Epithelial cell of prostate (primary cell): Measurements from ENCODE around the gene GNAZ.

Experiments
- DNase-seq: peaks from one replicate; pipeline ENCODE4 v3.0.0-alpha.2; 2011; ENCODE audit warnings: low read depth, low spot score
- H3K27ac ChIP-seq: fragments of 450-650 bp; 2 replicates; pipeline ENCODE4 v1.5.1; 2017; ENCODE audit warnings: mild to moderate bottlenecking

GNAZ gene

DNA sequence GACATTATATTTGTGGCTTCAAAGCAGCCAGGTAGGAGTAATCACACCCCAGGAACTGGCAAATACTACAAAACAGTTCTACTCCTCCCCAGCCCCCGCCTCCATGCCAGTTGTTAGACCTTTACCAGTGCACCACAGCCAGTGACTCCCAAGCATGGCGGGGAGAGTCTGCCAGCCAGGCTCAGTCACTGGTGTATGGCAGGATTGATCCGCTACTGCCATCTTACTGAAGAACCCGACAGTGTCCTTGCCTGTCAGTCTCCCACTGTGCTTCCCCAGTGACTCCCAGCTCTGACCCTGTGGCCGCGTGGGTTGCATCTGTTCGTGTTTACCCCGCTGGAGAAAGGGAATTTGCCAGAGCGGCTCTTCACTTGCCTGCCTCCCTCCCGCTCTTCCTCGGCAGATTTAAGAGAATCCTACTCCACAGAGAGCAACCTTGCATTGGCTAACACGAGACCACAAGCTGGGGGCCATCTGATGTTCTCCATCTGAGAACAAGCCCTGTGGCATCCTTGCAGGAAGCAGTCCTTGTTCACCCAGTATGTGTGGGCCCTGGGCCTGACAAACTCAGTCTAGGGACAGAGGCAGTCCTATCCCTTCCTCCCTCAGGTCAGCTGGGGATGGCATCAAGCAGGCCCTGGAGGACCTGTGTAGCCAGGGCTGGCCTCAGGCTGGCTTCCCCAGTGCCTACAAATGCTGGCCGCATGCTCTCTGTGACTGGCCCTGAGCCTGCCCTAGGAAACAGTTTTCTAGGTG lies 33.1 kb downstream of the GNAZ start:
- DNase-seq: no peak

DNA sequence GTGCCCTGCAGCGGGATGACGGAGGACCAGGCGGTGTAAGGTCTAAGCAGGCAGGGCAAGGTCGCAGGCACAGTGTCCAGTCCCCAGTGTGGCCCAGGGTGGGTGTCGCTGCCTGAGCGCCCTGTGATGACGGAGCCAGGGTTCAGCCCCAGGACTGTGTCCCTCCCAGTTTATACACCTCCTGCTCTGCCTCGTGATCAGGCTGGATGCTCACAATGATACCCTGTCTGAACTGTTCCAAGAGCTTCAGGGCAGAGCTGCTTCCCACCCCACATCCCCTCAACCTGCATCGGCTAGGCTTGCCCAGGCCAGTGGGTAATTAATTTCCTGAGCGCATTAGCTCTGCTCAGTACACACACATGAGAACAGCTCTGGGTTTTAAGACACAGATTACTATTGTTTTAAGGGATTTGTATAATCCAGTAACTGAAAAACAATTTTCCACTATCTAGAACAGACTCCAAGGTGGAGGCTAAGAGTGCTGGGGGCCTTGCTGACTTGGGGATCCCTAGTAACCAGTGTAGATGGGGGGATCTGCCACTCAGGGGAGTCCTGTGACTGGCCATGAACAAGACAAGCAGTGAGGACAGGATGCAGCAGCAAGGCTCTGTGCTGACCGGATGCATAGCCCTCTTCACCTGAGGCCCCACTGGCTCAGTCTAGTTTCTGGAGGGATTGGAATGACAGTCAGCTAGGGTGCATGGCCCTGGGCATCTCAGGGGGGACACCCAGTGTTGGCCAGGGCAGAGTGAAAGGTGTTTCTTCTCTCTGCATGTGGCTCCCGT lies 34.1 kb downstream of the GNAZ start:
- H3K27ac ChIP-seq: no peak overlapping the region
- no peak for DNase-seq

More for the DNA sequence above, 33.1 kb downstream of the GNAZ start:
- H3K27ac ChIP-seq: no peak overlapping the region

DNA sequence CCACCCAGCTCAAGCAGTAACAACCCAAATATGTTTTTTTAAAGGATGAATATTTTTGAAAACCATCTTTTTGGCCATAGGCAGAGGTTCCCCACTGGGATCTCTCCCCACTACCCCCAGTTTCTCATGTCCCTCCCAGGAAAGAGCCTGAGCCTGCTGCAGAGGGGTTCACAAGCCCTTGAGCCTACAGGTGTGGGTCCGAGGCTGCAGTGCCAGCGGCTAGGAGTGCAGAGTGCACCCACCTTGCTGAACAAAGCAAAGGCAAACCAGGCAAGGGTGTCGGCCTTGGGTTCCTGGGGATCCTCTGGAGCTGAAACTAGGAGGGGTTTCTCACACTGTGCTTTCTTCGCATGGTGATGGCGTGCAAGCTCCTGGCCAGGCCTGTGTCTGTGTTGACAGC lies 35.0 kb downstream of the GNAZ start:
- no peak overlapping the region for H3K27ac ChIP-seq
- DNase-seq: no peak

DNA sequence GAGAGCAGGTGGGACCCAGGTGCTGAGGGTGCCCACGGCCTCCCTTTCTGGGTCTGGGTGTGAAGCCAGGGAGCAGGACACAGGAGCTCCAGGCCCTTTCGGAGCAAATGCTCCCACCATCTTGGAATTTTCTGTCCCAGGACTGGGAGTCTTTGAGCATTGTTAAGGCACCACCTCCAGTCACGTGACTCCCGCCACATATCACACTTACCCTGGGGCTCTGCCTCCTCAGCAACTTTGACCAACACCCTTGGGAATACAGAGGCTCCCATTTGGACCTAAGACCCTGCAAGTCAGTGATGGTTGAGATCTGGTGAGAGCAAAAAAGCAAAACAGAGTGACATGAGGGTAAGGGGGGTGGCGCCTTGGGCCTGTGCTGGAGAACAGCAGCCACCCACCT lies 35.6 kb downstream of the GNAZ start:
- H3K27ac ChIP-seq: no peak overlapping the region

DNA sequence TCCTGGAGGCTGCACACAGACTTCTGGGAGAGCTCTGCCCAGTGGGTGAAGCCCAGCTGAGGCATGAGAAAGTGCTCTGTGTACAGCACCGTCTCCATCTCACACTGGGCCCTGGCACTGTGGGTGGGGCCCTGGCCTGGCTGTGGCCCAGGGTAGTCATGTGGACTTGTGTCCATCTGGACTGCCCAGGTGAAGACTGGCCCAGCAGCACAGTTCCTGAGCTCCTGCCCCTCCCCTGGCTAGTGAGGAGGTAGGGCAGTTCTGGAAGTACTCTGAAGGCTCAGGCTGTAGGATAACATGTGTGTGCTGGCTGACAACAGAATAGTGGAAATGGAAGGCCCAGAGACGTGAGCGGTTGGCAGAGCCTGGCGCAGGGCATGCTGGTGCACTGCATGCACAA lies 36.0 kb downstream of the GNAZ start:
- no peak for DNase-seq
- H3K27ac ChIP-seq: no peak overlapping the region

More for the DNA sequence above, 35.6 kb downstream of the GNAZ start:
- DNase-seq: no peak

DNA sequence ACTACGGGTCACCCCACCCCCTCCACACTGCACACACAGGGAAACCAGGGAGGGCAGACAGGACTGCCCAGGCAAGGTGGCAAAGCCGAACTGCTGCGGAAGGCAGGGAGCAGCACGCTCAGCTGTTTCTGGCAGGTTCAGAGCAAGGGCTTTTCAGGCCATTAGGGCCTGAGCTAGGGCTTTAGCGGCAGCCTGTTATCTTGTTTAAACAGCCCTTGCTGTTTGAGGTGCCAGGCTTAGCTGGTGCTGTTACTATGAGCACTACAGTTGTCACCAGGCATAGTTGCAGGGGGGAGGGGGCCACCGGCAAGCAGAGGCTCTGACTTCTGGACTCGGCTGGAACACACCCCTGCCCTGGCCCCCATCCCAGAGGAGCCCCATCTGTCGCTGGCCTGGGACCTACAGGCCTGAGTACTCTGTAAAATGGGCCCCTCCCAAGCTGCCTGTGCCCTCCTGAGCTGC lies 36.6 kb downstream of the GNAZ start:
- no peak overlapping the region for H3K27ac ChIP-seq
- DNase-seq: no peak

DNA sequence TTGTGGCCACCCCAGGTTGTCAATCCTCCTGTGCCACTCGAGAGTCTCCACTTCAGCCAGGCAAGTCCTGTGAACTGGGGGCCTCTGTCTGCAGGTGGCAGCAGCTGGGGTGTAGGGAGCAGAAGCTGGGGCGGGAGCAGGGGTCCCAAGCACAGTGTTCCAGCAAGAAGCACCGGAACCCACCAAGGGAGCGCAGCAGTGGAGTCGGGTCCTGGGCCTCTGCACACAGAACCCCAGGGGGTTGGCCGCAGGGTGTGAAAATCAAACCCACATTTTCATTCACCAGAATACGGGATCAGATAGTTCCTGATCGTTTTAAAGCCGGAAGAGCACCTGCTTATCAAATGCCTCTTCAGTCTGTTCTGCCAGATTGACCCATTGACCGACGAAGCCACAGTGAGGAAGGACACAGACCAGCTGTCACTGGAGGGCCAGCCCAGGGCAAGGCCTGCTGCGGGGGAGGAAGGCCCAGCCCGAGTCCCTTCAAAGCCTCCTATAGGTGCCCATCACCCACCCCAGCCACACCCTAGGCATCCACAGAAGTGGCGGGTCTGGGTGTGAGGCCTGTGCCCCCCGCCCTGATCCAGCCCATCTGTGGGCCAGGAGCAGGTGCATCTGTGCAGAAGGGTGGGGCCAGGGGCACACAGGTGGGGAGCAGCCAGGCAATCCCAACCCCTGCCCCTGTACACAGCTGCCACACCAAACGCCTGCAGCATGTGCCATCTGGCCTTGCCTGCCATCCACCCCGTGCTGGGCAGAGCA lies 37.3 kb downstream of the GNAZ start:
- H3K27ac ChIP-seq: no peak overlapping the region
- DNase-seq: no peak

DNA sequence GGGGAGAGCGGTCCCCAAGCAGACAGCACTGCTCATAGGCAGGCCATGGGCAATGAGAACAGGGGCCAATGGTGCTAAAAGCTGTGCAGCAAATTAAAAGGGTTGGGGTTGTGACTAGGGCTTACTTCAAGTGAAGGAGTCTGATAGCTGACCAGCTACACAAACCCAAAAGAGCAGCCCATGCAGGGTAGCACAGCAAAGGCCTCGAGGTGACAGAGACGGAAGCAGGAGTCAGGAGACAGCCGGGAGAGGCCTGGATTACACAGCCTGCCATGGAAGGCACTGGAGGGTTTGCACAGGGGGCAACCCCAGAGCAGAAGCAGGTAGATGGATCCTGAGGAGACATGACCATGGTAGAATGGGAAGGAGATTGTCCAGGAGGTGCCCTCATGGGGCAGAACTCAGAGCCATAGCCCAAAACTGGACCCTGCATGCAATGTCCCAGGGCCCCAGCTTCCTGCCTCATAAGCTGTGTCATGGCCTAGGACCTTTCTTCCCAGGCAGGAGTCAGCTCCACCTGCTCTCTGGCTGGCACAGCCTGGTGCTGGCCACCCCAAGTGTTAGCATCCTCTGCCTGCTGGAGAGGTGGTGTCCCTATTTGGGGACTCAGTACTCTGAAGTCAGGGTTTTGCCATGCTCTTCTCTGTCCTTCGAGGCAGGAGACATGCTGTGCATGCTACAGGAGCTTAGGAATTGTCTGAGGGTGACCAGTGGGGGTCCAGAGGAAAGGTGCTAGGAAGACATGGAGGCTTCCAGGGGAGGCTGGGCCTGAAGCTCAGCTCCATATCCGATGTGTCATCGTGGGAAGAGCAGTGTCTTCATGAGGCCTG lies 38.1 kb downstream of the GNAZ start:
- DNase-seq: no peak
- no peak overlapping the region for H3K27ac ChIP-seq

DNA sequence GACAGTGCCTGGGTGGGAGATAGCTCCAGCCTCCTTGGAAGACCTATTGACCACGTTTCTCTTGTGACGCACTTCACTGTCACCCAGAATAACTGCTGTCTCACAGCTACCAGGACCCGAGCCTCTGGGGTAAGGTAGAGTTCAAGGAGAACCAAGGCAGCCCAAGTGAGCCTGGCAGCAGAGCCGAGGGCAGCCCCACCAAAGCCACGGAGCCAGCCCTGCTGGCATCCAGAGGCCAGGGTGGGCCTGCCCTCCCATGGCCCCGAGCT lies 38.7 kb downstream of the GNAZ start:
- DNase-seq: no peak
- no peak overlapping the region for H3K27ac ChIP-seq

DNA sequence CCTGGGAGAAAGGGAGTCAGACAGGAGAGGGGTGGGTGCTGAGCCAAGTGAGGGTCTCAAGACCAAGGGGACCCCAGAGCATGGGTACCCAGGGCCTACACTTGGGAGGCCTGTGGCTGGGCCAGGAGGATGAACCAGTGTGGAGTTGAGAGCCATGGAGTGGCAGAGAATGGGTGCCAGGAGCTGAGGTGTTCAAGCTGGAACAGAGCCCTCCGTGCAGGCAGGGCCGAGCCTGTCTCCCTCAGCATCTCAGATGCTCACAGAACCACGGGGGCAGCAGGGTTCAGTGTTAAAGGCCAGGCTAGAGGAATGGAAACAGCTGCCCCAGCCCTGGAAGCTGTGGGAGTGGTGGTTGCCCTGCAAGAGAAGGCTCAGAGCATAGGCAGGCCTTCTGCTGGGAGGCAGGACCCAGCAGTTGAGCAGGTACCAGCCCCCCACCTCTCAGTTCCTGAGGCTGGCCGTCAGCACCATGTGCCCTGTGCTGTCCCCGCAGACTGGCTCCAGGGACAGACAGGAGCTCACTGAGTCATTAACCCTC lies 39.2 kb downstream of the GNAZ start:
- no peak overlapping the region for H3K27ac ChIP-seq
- no peak for DNase-seq

DNA sequence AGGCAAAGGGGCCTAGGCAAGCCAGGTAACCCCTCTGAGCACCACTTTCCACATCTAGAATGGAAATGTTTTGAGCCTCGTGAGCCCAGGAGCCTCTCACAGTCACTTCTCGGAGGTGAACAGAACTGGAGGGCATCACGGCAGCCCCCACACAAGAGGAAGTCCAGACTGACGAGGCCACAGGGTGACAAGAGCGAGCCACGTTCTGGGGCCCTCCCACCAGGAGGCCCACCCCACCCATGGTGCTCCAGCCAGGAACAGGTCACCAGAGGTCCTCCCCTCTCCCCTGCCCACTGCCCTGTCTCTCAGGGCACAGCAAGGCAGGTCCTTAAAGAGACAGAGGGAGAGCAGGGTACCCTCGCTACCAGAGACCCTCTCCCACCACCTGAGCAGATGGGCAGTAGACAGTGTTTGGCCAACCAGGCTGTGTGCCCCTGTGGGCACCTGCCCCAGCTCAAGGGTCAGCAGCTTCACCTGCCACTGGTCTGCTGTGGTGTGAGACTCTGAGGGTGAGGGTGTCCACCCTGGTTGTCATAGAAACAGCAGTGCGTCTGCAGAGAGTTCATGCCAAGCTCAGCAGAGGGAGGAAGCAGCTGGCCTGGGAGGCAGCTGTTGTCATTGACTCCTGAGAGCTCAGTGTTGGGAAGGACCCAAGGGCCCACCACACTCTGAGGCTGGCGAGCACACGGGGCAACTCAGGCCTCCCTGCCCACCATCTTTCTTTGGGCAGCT lies 40.0 kb downstream of the GNAZ start:
- no peak for DNase-seq
- no peak overlapping the region for H3K27ac ChIP-seq

DNA sequence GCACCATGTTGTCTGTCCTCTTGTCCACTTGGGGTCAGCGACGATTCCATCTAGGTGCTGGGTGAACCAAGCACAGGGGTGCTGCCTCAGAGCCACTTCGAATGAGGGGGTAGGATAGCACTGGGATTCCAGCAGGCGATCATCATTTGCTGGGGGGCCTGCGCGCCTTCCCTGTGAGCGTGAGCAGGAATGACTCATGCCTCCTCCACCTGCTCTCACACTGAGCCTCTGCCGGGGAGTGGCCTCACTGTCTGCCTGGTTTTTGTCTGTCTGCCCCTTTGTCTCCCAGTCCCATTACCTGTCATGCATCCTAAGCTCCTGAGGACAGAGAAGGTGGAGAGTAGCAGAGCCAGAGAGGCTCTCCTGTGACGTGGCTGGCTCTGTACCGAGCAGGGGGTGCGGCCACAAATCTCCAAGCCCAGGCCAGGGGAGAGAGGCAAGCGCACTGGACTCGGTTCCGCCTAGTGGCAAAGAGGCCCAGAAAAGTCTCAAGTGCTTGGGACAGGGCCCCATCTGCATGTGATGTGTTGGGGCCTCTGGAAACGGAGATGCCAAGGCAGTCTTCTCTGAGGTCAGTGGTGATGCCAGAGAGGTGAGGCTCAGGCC lies 40.7 kb downstream of the GNAZ start:
- DNase-seq: no peak
- H3K27ac ChIP-seq: no peak overlapping the region

DNA sequence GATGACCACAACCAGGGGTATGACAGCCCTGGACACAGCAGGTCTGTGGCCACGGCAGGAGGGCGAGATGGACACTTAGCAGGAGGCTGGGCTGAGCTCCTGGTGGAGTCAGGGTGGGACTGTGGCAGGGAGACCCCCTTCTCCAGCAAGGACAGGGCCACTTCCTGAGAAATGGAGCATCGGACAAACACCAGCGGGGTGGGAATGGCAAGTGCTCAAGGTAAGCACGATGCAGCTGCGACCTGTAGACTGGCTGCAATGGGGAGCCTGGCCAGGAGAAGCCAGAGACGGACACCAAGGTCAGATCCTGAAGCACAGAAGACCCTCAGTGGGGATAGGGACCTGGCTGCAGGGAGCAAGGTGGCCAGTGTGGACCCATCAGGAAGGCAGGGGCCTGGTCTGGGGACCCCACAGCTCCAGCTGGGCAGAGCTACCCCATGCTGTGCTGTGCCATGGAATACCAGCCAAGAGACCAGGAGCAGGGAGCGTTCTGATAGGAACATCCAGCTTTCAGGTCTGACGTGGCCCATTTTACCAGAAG lies 42.2 kb downstream of the GNAZ start:
- no peak for DNase-seq

DNA sequence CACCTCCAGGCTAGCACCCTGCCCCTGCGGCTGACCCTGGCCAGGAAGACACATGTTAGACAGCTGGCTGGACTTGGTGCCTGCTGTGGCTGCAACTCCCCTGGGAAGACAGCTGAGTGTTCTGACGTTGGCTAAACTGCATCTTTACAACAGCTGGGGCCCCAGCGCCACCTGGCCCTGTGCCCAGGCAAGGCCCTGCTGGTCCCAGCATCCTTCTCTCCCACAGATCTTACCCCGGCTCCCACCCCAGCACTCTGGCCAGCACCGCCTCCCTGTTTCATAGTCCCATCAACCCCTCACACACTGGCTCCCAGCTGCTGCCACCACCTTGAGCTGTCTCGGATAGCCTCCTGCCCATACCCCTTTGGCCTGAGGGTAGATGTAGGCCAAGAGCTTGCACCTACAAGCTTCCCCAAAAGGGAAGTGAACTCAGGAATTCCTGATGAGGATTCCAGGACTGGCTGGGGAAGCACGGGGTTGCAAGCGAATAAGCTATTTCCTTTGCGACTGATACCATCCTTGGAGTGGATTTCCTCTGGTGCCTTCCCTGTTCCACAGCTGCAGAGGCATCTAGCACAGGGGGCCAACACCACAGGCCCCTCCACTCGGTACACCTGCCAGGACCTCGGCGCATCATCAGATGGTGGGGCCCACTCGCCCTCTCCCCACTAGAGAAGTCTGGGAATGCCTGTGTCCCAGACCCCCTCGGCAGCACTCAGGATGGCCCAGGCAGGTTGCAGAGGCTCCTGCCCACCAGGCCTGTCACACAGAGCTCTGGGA lies 42.9 kb downstream of the GNAZ start:
- DNase-seq: no peak
- H3K27ac ChIP-seq: no peak overlapping the region

More for the DNA sequence above, 42.2 kb downstream of the GNAZ start:
- no peak overlapping the region for H3K27ac ChIP-seq

DNA sequence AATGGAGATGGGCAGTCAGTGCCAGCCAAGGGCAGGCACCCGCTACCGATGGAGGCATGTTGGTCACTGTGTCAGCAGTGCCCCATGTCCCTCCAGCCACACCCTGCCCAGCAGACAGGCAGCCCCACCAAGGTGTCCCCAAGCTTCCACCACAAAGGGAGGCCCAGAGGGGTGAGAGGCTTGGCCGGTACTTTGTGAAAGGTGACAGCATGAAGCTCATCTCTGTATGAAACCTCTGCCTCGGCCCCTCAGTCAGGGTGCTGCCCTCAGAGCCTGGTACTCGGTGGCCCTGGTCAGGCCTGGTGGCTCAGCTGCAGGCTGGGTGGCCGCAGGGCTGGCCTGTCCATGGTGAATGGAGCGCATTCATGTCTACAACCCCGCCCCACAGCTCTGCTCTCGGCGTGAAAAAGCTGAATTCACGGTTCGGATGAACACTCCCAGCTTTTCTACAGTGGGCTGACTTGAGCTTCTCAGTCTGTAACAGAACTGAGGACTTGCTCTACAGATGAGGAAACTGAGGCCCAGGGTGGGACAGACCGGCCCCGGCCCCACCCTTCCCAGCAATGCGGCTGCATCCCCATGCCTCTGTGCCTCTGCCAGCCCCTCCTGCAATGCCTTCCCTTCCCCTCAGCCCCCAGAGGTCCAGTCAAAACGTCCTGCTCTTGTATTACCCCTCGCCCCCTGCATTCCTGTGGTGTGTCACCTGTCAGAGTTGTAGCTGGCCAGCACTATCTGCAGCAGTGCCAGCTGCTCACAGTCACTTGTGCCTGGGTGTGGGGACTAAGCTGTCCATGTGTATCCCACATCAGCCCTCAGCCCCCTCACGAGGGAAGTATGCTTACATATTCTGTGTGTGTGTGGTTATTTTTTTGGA lies 43.8 kb downstream of the GNAZ start:
- no peak for DNase-seq
- no peak overlapping the region for H3K27ac ChIP-seq

DNA sequence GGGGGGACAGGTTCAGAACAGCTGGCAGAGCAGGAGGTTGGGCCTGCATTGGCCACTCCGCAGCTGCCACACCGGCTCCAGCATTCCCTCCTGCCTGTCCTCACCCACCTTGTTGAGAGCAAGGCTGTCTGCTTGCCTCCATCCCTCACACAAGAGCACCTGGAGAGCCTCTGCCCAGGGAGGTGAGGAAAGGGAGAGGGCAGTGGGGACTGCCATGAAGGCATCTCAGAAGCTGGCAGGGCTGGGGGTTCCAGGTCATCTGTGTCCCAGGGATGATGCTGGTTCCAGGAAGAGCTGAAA lies 44.4 kb downstream of the GNAZ start:
- DNase-seq: no peak
- H3K27ac ChIP-seq: no peak overlapping the region

DNA sequence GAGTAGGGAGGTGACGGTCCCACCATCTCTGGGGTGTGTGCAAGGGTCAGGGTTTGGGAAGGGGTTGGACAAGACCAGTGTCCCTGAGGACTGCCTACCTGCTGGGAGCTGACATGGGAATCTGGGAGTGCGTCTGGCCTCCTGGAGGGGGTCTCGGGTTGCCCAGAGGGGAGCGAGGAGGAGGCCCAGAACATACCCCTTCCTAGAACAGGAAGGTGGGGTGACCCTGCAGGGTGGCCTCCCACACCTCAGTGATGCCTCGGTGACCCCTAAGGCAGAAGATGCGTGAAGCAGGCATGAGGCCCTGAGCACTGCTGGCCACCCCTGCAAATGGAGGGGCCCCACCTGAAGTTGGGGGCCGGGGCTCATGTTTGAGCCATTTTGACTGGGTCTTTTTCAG lies 45.0 kb downstream of the GNAZ start:
- DNase-seq: no peak
- H3K27ac ChIP-seq: no peak overlapping the region
